HEK293 (cell line): ENCODE data around the gene SHISA9.

Source experiments
- CTCF ChIP-seq: fragments of 450-650 bp; formaldehyde crosslinking; IDR thresholded peaks from 2 replicates; pipeline ENCODE4 v1.5.1; 2016; ENCODE audit warnings: missing biosample characterization, missing genetic modification characterization
- REPIN1 ChIP-seq: fragments of 450-650 bp; formaldehyde crosslinking; IDR thresholded peaks from 2 replicates; pipeline ENCODE4 v1.5.1; 2017; ENCODE audit warnings: missing biosample characterization, missing genetic modification characterization, low read depth
- SETDB1 ChIP-seq: IDR thresholded peaks from one replicate; pipeline ENCODE4 v1.6.1; 2017; ENCODE audit warnings: mild to moderate bottlenecking, low read length, moderate library complexity, mixed read lengths; ENCODE audit not compliant: insufficient read length
- SP7 ChIP-seq: fragments of 450-650 bp; formaldehyde crosslinking; IDR thresholded peaks from 2 replicates; pipeline ENCODE4 v1.5.1; 2016; ENCODE audit warnings: missing biosample characterization, missing genetic modification characterization
- ZNF221 ChIP-seq: fragments of 450-650 bp; formaldehyde crosslinking; IDR thresholded peaks from 2 replicates; pipeline ENCODE4 v1.5.1; 2017; ENCODE audit warnings: missing biosample characterization, missing genetic modification characterization, borderline replicate concordance
- ZNF23 ChIP-seq: fragments of 450-650 bp; formaldehyde crosslinking; IDR thresholded peaks from 2 replicates; pipeline ENCODE4 v1.5.1; 2016; ENCODE audit warnings: missing biosample characterization, missing genetic modification characterization, borderline replicate concordance
- ZNF24 ChIP-seq: fragments of 450-650 bp; formaldehyde crosslinking; IDR thresholded peaks from 2 replicates; pipeline ENCODE4 v1.5.1; 2016; ENCODE audit warnings: missing biosample characterization, missing genetic modification characterization
- ZNF510 ChIP-seq: fragments of 450-650 bp; formaldehyde crosslinking; IDR thresholded peaks from 2 replicates; pipeline ENCODE4 v1.5.1; 2018; ENCODE audit warnings: mild to moderate bottlenecking, missing genetic modification characterization, missing biosample characterization; ENCODE audit not compliant: insufficient replicate concordance
- ZNF600 ChIP-seq: fragments of 450-650 bp; formaldehyde crosslinking; IDR thresholded peaks from 2 replicates; pipeline ENCODE4 v1.5.1; 2016; ENCODE audit warnings: missing biosample characterization, missing genetic modification characterization

DNA sequence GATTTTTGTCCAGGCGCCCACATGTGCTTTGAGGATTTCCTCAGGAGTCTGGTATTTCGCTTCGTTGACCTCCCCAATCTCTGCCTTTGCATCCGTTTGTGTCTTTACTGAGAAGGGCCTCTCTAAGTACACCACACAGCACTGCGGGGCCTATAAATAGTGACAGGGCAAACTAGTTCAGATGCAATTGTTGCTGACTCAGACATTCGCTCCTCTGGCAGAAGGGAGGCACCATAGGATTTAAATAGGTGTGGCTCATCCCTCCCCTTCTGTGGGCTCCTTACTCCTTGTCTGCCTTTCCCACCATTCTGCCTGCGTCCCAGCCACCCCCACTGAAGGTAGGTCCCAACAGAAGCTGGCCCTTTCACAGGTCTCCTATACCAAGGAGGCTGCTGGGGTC lies 192.3 kb downstream of the SHISA9 start:
- TF ChIP-seq CTCF (tag by site-specific recombination) = no peak
- no peak for TF ChIP-seq ZNF221 (tag by site-specific recombination)
- no peak for TF ChIP-seq ZNF24 (tag by site-specific recombination)
- no peak for TF ChIP-seq ZNF600
- no peak for TF ChIP-seq REPIN1 (tag by site-specific recombination)
- TF ChIP-seq SP7 (tag by site-specific recombination) = no peak
- no peak for TF ChIP-seq SETDB1
- no peak for TF ChIP-seq ZNF510
- no peak for TF ChIP-seq ZNF23 (tag by site-specific recombination)
